Gastrocnemius medialis (tissue), 4 donors: Measurements from ENCODE around the gene OR13G1.

Experiments used
- POLR2A ChIP-seq, 2 donors: fragments of 450-650 bp; IDR thresholded peaks; one replicate each; pipeline ENCODE4 v1.6.1; 2017; ENCODE audit warnings: antibody characterized with exemption in 2 of 2, mild to moderate bottlenecking in 2 of 2, moderate library complexity in 2 of 2
- TF ChIP-seq, protein P1 (sequence below), 5 experiments: fragments of 450-650 bp in 3 of 5; fragments of 200-600 bp in 2 of 5; sonication (generic) in 2 of 5; IDR thresholded peaks in 4 of 5; conservative IDR thresholded peaks in 1 of 5; 1 replicate in 4 of 5; 2 replicates in 1 of 5; pipeline ENCODE4 v1.5.1; 2016 to 2019; ENCODE audit warnings: antibody characterized with exemption in 5 of 5, mild to moderate bottlenecking in 3 of 5, moderate library complexity in 3 of 5

GRCh38 chr1:247653040-247653439 is 26.5 kb downstream of the OR13G1 start:
- TF ChIP-seq, protein P1, sequence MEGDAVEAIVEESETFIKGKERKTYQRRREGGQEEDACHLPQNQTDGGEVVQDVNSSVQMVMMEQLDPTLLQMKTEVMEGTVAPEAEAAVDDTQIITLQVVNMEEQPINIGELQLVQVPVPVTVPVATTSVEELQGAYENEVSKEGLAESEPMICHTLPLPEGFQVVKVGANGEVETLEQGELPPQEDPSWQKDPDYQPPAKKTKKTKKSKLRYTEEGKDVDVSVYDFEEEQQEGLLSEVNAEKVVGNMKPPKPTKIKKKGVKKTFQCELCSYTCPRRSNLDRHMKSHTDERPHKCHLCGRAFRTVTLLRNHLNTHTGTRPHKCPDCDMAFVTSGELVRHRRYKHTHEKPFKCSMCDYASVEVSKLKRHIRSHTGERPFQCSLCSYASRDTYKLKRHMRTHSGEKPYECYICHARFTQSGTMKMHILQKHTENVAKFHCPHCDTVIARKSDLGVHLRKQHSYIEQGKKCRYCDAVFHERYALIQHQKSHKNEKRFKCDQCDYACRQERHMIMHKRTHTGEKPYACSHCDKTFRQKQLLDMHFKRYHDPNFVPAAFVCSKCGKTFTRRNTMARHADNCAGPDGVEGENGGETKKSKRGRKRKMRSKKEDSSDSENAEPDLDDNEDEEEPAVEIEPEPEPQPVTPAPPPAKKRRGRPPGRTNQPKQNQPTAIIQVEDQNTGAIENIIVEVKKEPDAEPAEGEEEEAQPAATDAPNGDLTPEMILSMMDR (IDR thresholded peaks at IDR 0.05 in 4 of 5, conservative IDR thresholded peaks at IDR 0.05 in 1 of 5), result no peak
- TF ChIP-seq POLR2A (IDR thresholded peaks at IDR 0.05), result no peak
